Stimulated activated CD8-positive, alpha-beta memory T cell treated with anti-CD3 and anti-CD28 coated beads, Interleukin-12 subunit alpha, Interleukin-12 subunit beta, amount 100 ng/mL, for 24 hours (primary cell): Measurements from ENCODE around the gene STRIT1.
"Not testable (repeated sequence)": the region's sequence is repeated elsewhere in the genome, so short reads cannot be mapped to it uniquely, and the experiment has no call there.

Source experiments
- DNase-seq: peaks from one replicate; pipeline ENCODE4 v3.0.0-alpha.2; 2020; ENCODE audit errors: extremely low read depth

STRIT1 gene

GRCh38 chr3:155270485-155271342, 22.8 kb downstream of the STRIT1 start:
- DNase-seq: no peak

GRCh38 chr3:155270063-155270462, 23.4 kb downstream of the STRIT1 start:
- no peak for DNase-seq

- not testable (repeated sequence) for DNase-seq
Observed at GRCh38 chr3:155262855-155263254, 30.6 kb downstream of the STRIT1 start.

GRCh38 chr3:155262295-155262694, 31.2 kb downstream of the STRIT1 start:
- no peak for DNase-seq

GRCh38 chr3:155254445-155254844, 39.0 kb downstream of the STRIT1 start:
- DNase-seq: no peak

GRCh38 chr3:155252535-155252934, 40.9 kb downstream of the STRIT1 start:
- DNase-seq: no peak

GRCh38 chr3:155252021-155252420, 41.5 kb downstream of the STRIT1 start:
- no peak for DNase-seq

- no peak for DNase-seq
Observed at GRCh38 chr3:155248531-155249187, 44.8 kb downstream of the STRIT1 start.

- no peak for DNase-seq
Observed at GRCh38 chr3:155244699-155245098, 48.8 kb downstream of the STRIT1 start.

GRCh38 chr3:155244216-155244615, 49.3 kb downstream of the STRIT1 start:
- no peak for DNase-seq

- DNase-seq: no peak
Observed at GRCh38 chr3:155243512-155243921, 50.0 kb downstream of the STRIT1 start.

GRCh38 chr3:155242342-155242741, 51.1 kb downstream of the STRIT1 start:
- no peak for DNase-seq

GRCh38 chr3:155241579-155241978, 51.9 kb downstream of the STRIT1 start:
- DNase-seq: no peak
